Calu3 (cell line): ENCODE measurements around the gene LSM2. TPM values are rescaled to one million over a fixed set of nuclear protein-coding genes. Genes with fewer than 3 reads are reported as not detected.
"Not testable (repeated sequence)": the region's sequence is repeated elsewhere in the genome, so short reads cannot be mapped to it uniquely, and the experiment has no call there.

Experiments
- BruUV-seq: library from RNA; stranded (reverse); fragments of 400-500 nt; replicated peaks from 2 replicates; lab custom pipeline; 2021; lab: Mats Ljungman, UMichigan
- CTCF ChIA-PET: fragments of 300-600 bp; sonication (Branson Sonifier 250); formaldehyde crosslinking; loops from one replicate; lab custom pipeline; 2022; ENCODE audit warnings: antibody characterized with exemption; lab: Charles Lee
- DNase-seq: peaks from one replicate; pipeline ENCODE4 v3.0.0; 2022
- H3K27ac Mint-ChIP-seq: one replicate; pipeline ENCODE4 v1.8.0; 2022; ENCODE audit warnings: mixed read lengths; ENCODE audit not compliant: unreplicated experiment
- H3K27me3 Mint-ChIP-seq: one replicate; pipeline ENCODE4 v1.8.0; 2022; ENCODE audit warnings: mixed read lengths; ENCODE audit not compliant: unreplicated experiment
- H3K36me3 Mint-ChIP-seq: one replicate; pipeline ENCODE4 v1.8.0; 2022; ENCODE audit warnings: mild to moderate bottlenecking, moderate library complexity, mixed read lengths; ENCODE audit not compliant: insufficient read depth, unreplicated experiment
- H3K4me1 Mint-ChIP-seq: one replicate; pipeline ENCODE4 v1.8.0; 2022; ENCODE audit warnings: mild to moderate bottlenecking, low read depth, mixed read lengths; ENCODE audit not compliant: unreplicated experiment
- H3K4me3 Mint-ChIP-seq: one replicate; pipeline ENCODE4 v1.8.0; 2022; ENCODE audit warnings: mild to moderate bottlenecking, low read depth, moderate library complexity, mixed read lengths; ENCODE audit not compliant: unreplicated experiment
- H3K9me3 Mint-ChIP-seq: one replicate; pipeline ENCODE4 v1.8.0; 2022; ENCODE audit warnings: low read depth, mixed read lengths; ENCODE audit not compliant: unreplicated experiment
- intact Hi-C: fragments of 100-400 bp; cut with micrococcal nuclease; formaldehyde crosslinking; loops from one replicate; pipeline ENCODE4 v1.10.0; 2022; ENCODE audit not compliant: unreplicated experiment
- total RNA-seq: library from RNA; stranded (reverse); gene quantifications from 2 replicates; pipeline ENCODE4 v1.2.3, GENCODE V29; 2022
- TF ChIP-seq, protein P1 (sequence below): fragments of 200-600 bp; IDR thresholded peaks from one replicate; pipeline ENCODE4 v1.8.0; 2022; ENCODE audit warnings: antibody characterized with exemption; ENCODE audit not compliant: unreplicated experiment

Gene LSM2
- total RNA-seq, 1 experiment from 2014 or later = 144 TPM

DNA sequence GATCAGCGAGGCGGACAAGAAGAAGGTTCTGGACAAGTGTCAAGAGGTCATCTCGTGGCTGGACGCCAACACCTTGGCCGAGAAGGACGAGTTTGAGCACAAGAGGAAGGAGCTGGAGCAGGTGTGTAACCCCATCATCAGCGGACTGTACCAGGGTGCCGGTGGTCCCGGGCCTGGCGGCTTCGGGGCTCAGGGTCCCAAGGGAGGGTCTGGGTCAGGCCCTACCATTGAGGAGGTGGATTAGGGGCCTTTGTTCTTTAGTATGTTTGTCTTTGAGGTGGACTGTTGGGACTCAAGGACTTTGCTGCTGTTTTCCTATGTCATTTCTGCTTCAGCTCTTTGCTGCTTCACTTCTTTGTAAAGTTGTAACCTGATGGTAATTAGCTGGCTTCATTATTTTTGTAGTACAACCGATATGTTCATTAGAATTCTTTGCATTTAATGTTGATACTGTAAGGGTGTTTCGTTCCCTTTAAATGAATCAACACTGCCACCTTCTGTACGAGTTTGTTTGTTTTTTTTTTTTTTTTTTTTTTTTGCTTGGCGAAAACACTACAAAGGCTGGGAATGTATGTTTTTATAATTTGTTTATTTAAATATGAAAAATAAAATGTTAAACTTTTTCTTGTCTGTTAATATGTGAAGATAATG lies 23.0 kb upstream of the LSM2 start:
- peaks cover 86% of the 10 kb centered on the region for H3K36me3 Mint-ChIP-seq
- CTCF ChIA-PET = interaction anchor here (0.6 to 3.8 kb wide), 16 partner anchors 8 to 178 kb away, joined by 3 to 51 read pairs (median 4); partner anchors contain the start of genes HSPA1A, HSPA1L and LSM2
- no TSS peak for BruUV-seq
- intact Hi-C loops = loop anchor here (2.0 to 5.0 kb wide), 3 partner anchors 37 to 149 kb away; partner anchors contain the start of gene LY6G5C
- no peak for DNase-seq
- H3K4me1 Mint-ChIP-seq = peaks cover 34% of the 10 kb centered on the region
- peak overlapping the region; percentile 94 for H3K27ac Mint-ChIP-seq
- peaks cover 13% of the 10 kb centered on the region for H3K27me3 Mint-ChIP-seq
- TF ChIP-seq, protein P1, sequence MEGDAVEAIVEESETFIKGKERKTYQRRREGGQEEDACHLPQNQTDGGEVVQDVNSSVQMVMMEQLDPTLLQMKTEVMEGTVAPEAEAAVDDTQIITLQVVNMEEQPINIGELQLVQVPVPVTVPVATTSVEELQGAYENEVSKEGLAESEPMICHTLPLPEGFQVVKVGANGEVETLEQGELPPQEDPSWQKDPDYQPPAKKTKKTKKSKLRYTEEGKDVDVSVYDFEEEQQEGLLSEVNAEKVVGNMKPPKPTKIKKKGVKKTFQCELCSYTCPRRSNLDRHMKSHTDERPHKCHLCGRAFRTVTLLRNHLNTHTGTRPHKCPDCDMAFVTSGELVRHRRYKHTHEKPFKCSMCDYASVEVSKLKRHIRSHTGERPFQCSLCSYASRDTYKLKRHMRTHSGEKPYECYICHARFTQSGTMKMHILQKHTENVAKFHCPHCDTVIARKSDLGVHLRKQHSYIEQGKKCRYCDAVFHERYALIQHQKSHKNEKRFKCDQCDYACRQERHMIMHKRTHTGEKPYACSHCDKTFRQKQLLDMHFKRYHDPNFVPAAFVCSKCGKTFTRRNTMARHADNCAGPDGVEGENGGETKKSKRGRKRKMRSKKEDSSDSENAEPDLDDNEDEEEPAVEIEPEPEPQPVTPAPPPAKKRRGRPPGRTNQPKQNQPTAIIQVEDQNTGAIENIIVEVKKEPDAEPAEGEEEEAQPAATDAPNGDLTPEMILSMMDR = no peak
- H3K9me3 Mint-ChIP-seq = no peaks in the 10 kb centered on the region
- H3K4me3 Mint-ChIP-seq = peak overlapping the region; percentile 89

DNA sequence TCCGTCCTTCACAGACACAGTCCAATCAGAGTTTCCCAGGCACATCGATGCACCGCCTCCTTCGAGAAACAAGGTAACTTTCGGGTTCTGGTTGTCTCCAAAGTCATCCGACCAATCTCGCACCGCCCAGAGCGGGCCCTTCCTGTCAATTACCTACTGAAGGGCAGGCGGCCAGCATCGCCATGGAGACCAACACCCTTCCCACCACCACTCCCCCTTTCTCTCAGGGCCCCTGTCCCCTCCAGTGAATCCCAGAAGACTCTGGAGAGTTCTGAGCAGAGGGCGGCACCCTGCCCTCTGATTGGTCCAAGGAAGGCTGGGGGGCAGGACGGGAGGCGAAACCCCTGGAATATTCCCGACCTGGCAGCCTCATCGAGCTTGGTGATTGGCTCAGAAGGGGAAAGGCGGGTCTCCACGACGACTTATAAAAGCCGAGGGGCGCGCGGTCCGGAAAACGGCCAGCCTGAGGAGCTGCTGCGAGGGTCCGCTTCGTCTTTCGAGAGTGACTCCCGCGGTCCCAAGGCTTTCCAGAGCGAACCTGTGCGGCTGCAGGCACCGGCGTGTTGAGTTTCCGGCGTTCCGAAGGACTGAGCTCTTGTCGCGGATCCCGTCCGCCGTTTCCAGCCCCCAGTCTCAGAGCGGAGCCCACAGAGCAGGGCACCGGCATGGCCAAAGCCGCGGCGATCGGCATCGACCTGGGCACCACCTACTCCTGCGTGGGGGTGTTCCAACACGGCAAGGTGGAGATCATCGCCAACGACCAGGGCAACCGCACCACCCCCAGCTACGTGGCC lies 20.7 kb upstream of the LSM2 start, which contains the start of gene HSPA1B:
Gene HSPA1B, plus strand, starts transcription at position 453 of the 794 bp plus-strand sequence. Its CDS starts 213 bp downstream, at position 666.
- peak within 1 kb of the TSS; percentile 80 for H3K4me3 Mint-ChIP-seq
- BruUV-seq = no TSS peak
- H3K27ac Mint-ChIP-seq = peak within 1 kb of the TSS; percentile 100
- CTCF ChIA-PET = interaction anchor here (0.5 to 2.5 kb wide), 12 partner anchors 9 to 218 kb away, joined by 3 to 16 read pairs (median 4); partner anchors contain the start of genes HSPA1A, HSPA1L, LSM2 and MSH5
- DNase-seq = peak; percentile 100
- H3K36me3 Mint-ChIP-seq = peaks cover 77% of the 10 kb centered on the region
- peaks cover 13% of the 10 kb centered on the region for H3K27me3 Mint-ChIP-seq
- intact Hi-C loops = no loop called here
- no peaks in the 10 kb centered on the region for H3K9me3 Mint-ChIP-seq
- peaks cover 45% of the 10 kb centered on the region for H3K4me1 Mint-ChIP-seq
- TF ChIP-seq, protein P1 = no peak

DNA sequence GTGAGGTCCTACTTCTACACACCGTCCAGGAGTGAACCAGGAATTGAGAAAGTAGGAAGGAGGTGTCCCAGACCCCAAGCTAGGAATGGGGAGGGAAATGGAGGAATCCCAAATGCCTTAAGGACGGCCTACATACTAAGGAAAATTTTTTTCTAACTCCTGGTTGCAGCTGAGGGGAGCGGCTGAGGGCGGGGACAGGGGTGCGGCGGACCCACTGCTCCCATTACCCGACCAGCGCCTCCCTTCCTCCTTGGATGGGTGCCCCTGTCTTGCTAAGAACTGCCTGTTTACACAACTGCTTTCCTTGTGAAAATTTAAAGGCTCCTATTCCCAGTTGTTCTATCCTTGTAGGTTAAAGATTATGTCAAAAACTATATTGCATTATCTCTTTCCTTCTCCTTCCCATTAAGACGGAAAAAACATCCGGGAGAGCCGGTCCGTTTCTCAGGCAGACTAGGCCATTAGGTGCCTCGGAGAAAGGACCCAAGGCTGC lies 20.1 kb upstream of the LSM2 start:
- TSS peak; percentile 85 for BruUV-seq
- Mint-ChIP-seq H3K27ac (peak overlapping the region; percentile 100), H3K4me1 (peaks cover 50% of the 10 kb centered on the region), H3K9me3 (no peaks in the 10 kb centered on the region), H3K27me3 (peaks cover 13% of the 10 kb centered on the region), H3K36me3 (peaks cover 77% of the 10 kb centered on the region), H3K4me3 (peak overlapping the region; percentile 80)
- intact Hi-C loops = no loop called here
- TF ChIP-seq, protein P1 = no peak
- CTCF ChIA-PET = interaction anchor here (0.6 to 2.5 kb wide), 13 partner anchors 10 to 97 kb away, joined by 3 to 16 read pairs (median 4); partner anchors contain the start of genes HSPA1A, HSPA1L, LSM2 and MSH5
- peak; percentile 92 for DNase-seq

DNA sequence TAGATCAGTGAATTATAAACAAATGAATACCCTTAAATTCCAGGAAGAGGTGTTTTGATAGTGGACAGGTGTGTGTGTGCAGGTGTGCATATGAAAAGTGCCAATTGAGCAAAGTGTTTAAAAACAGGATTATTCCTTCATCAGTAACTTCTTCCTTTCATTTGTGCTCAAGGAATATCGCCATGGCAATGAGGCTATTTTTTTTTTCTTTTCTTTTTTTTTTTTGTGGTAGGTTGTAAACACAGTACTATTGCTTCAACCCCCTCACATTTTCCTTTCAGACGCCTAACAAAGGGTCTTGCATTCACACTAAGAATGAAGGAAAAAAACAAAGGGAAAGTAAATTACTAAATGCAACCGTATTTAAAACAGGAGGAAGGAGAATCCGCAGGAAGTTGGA lies 18.8 kb upstream of the LSM2 start:
- DNase-seq = no peak
- H3K4me1 Mint-ChIP-seq = peaks cover 60% of the 10 kb centered on the region
- peaks cover 77% of the 10 kb centered on the region for H3K36me3 Mint-ChIP-seq
- TF ChIP-seq, protein P1 = no peak
- intact Hi-C loops = no loop called here
- H3K9me3 Mint-ChIP-seq = no peaks in the 10 kb centered on the region
- CTCF ChIA-PET = interaction anchor here (1.0 to 2.5 kb wide), 6 partner anchors 10 to 52 kb away, joined by 3 to 16 read pairs (median 6); partner anchors contain the start of genes HSPA1A, HSPA1L, LSM2 and VARS1
- peaks cover 13% of the 10 kb centered on the region for H3K27me3 Mint-ChIP-seq
- BruUV-seq = no TSS peak
- peak overlapping the region; percentile 80 for H3K4me3 Mint-ChIP-seq
- H3K27ac Mint-ChIP-seq = peak overlapping the region; percentile 100

DNA sequence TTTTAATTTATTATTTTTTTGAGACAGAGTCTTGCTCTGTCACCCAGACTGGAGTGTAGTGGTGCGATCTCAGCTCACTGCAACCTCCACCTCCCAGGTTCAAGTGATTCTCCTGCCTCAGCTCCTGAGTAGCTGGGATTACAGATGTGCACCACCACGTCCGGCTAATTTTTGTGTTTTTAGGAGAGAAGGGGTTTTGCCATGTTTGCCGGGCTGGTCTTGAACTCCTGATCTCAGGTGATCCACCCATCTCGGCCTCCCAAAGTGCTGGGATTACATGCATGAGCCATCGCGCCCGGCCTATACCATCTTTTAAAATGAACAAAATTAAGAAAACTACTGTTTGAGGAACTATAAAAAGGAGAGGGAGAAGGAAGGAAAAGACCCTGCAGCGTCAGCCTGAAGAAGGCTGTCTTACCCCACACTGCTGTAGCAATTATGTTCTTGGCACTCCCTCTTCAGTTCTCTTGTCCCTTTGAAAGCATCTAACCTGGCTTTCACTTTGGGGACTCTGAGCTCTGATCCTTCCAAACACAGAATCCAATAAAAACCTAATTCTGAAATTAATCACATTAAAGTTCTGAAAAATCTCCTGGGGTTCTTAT lies 16.9 kb upstream of the LSM2 start:
- not testable (repeated sequence) for BruUV-seq, DNase-seq, H3K9me3 Mint-ChIP-seq
- CTCF ChIA-PET = interaction anchor here (0.6 to 2.9 kb wide), 8 partner anchors 17 to 172 kb away, joined by 3 to 13 read pairs (median 4); partner anchors contain the start of genes CLIC1, LSM2 and VWA7
- Mint-ChIP-seq H3K27ac (peak overlapping the region; percentile 95), H3K4me3 (peak overlapping the region; percentile 89), H3K4me1 (peaks cover 70% of the 10 kb centered on the region), H3K27me3 (peaks cover 13% of the 10 kb centered on the region), H3K36me3 (peaks cover 84% of the 10 kb centered on the region)
- intact Hi-C loops = loop anchor here (5.0 kb wide), 1 partner anchor 46 kb away; the partner anchor contains the start of gene VWA7
